GM20000 (cell line): Measurements from ENCODE around the gene HOOK1.
"Not testable (repeated sequence)": the region's sequence is repeated elsewhere in the genome, so short reads cannot be mapped to it uniquely, and the experiment has no call there.

Source experiments
- DNase-seq: peaks from one replicate; pipeline ENCODE4 v3.0.0; 2012; ENCODE audit warnings: low spot score
- TF ChIP-seq, protein P1 (sequence below): IDR thresholded peaks from 2 replicates; pipeline ENCODE4 v1.5.1; 2012; ENCODE audit warnings: mild to moderate bottlenecking, control low read depth; ENCODE audit errors: extremely low read depth, missing control alignments

Gene HOOK1

DNA sequence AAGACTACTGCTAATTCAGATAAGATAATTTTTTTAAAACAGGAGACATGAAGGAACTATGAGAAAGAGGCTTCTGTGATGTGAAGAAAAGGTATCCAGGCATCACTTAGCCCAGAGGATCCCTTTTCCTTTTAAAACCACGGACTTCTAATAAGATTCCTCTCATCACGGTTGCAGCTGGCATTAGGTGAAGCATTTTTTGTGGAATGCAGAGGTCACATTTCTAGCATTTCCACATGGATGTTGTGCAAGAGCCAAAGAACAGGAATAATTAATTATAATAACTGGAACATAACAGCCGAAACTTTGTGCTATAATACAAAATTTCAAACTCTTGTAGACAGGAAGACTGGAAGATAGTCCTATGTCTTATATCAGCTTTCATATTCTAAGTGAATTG, 84.2 kb downstream of the HOOK1 start:
- no peak for DNase-seq
- TF ChIP-seq, protein P1, sequence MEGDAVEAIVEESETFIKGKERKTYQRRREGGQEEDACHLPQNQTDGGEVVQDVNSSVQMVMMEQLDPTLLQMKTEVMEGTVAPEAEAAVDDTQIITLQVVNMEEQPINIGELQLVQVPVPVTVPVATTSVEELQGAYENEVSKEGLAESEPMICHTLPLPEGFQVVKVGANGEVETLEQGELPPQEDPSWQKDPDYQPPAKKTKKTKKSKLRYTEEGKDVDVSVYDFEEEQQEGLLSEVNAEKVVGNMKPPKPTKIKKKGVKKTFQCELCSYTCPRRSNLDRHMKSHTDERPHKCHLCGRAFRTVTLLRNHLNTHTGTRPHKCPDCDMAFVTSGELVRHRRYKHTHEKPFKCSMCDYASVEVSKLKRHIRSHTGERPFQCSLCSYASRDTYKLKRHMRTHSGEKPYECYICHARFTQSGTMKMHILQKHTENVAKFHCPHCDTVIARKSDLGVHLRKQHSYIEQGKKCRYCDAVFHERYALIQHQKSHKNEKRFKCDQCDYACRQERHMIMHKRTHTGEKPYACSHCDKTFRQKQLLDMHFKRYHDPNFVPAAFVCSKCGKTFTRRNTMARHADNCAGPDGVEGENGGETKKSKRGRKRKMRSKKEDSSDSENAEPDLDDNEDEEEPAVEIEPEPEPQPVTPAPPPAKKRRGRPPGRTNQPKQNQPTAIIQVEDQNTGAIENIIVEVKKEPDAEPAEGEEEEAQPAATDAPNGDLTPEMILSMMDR: no peak

- TF ChIP-seq, protein P1: no peak
- no peak for DNase-seq
Measured at GRCh38 chr1:59900640-59901039, 85.9 kb downstream of the HOOK1 start.

- no peak for DNase-seq
- TF ChIP-seq, protein P1: no peak
Measured at GRCh38 chr1:59901770-59902388, 87.1 kb downstream of the HOOK1 start.

- TF ChIP-seq, protein P1: no peak
- DNase-seq: no peak
Measured at GRCh38 chr1:59903141-59903754, 88.5 kb downstream of the HOOK1 start.

DNA sequence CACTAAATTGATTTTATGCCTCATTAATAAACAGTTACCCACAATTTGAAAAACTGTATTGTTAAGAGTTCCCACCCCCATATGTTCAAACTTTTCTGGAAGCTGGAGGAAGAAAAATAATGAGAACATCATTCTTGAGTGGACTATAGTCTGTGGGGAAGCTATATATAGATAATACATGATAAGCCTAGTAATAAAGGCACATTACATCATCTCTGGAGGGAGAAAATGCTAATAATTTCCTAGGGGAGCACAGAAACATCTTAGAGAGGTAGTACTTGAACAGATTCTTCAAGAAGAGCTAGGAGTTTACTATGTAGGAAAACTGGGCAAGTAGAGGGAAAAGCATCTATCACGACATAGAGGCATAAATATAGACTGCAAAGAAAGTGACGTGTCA, 92.2 kb downstream of the HOOK1 start:
- DNase-seq: no peak
- TF ChIP-seq, protein P1: no peak

DNA sequence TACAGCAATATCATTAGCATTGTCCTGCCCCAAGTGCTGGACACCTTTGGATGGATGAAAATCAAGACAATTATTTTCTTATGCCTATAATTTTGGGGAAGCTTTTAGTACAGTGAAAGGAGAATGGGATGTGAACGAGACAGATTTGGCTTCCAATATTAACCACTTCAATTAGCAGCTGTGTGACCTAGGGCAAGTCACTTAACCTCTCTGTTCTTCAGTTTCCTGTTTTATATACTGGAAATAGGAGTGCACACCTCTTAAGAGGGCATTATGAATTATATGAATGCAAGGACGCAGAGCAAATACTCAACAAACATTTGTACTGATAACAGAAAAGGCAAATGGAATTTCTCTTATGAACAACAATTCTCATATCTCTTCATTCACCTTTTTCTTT, 93.3 kb downstream of the HOOK1 start:
- no peak for DNase-seq
- TF ChIP-seq, protein P1: no peak

DNA sequence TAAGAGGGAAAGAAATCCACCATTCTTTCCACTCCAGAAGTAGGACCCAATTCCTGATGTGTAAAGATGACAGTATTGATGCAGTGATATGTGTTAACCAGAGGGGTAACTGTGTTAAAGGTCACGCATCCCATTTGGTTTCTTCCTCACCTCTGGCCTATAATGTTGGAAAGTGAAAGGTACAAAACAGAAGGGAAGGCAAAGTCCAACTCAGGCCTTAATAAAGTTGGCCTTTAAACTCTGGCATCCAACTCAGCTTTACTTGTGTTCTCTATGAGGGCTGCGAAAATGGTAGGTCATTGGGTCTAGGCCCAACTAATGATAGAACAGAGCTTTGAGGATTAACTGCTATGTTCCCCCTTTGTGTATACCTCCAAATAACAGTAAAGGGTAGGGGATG, 93.9 kb downstream of the HOOK1 start:
- TF ChIP-seq, protein P1: no peak

DNA sequence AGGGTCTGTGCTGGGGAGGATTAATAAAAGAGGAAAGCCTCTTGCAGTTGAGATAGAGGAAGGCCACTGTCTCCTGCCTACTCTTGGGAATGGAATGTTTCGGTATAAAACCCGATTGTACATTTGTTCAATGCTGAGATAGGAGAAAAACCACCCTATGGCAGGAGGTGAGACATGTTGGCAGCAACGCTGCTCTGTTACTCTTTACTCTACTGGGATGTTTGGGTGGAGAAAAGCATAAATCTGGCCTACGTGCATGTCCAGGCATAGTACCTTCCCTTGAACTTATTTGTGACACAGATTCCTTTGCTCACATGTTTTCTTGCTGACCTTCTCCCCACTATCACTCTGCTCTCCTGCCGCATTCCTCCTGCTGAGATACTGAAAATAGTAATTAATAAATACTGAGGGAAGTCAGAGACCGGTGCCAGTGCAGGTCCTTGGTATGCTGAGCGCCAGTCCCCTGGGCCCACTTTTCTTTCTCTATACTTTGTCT, 100.1 kb downstream of the HOOK1 start:
- not testable (repeated sequence) for DNase-seq

More for the DNA sequence above, 93.9 kb downstream of the HOOK1 start:
- no peak for DNase-seq
